ENCODE measurements around the gene CNPY1.

DNA sequence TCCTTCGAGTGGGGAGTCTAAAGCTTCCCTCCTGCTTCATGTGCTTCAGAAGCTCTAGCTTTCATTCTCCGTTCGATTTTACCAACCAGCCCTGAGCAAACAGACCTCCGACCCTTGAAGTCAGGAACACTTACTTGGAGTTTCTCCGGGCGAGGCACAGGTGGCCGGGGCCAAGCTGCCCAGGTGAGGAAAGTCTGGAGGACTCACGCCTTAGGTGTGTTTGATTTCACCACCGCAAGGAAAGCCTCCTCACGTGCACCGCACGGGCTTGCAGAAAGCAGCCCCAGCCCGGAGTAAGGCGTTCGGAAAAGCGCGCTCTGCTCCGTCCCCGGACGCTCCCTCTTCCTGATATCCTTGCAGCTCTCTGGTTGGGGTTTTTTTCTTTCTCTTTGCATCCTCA is 30.1 kb upstream of the CNPY1 start:
- TF ChIP-seq, protein P1, sequence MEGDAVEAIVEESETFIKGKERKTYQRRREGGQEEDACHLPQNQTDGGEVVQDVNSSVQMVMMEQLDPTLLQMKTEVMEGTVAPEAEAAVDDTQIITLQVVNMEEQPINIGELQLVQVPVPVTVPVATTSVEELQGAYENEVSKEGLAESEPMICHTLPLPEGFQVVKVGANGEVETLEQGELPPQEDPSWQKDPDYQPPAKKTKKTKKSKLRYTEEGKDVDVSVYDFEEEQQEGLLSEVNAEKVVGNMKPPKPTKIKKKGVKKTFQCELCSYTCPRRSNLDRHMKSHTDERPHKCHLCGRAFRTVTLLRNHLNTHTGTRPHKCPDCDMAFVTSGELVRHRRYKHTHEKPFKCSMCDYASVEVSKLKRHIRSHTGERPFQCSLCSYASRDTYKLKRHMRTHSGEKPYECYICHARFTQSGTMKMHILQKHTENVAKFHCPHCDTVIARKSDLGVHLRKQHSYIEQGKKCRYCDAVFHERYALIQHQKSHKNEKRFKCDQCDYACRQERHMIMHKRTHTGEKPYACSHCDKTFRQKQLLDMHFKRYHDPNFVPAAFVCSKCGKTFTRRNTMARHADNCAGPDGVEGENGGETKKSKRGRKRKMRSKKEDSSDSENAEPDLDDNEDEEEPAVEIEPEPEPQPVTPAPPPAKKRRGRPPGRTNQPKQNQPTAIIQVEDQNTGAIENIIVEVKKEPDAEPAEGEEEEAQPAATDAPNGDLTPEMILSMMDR (conservative IDR thresholded peaks at IDR 0.05): no peak
- no peak for TF ChIP-seq EZH2 (IDR thresholded peaks at IDR 0.05; ENCODE audit: low read depth)
